Lower lobe of right lung (tissue), 2 donors: ENCODE data around the gene DZIP3. TPM values are rescaled to one million over a fixed set of nuclear protein-coding genes. Genes with fewer than 3 reads are reported as not detected.

Experiments used
- ATAC-seq, 2 donors: fragments of 200-7000 bp; cut with Tn5 transposase; one replicate each; pipeline ENCODE4 v1.9.1; 2020 to 2022; ENCODE audit warnings: mild to moderate bottlenecking in 2 of 2, moderate library complexity in 2 of 2
- DNase-seq: peaks from one replicate; pipeline ENCODE4 v3.0.0-alpha.2; 2020
- H3K27ac ChIP-seq: fragments of 200-600 bp; one replicate; pipeline ENCODE4 v1.8.0; 2022
- H3K27me3 ChIP-seq: fragments of 200-600 bp; one replicate; pipeline ENCODE4 v1.8.0; 2022; ENCODE audit warnings: low read depth
- H3K36me3 ChIP-seq: fragments of 200-600 bp; one replicate; pipeline ENCODE4 v1.8.0; 2022; ENCODE audit warnings: mild to moderate bottlenecking
- H3K4me1 ChIP-seq: fragments of 200-600 bp; one replicate; pipeline ENCODE4 v1.8.0; 2022
- H3K4me3 ChIP-seq: fragments of 200-600 bp; one replicate; pipeline ENCODE4 v1.8.0; 2022; ENCODE audit warnings: mild to moderate bottlenecking
- H3K9me3 ChIP-seq: fragments of 200-600 bp; one replicate; pipeline ENCODE4 v1.8.0; 2022
- intact Hi-C: fragments of 100-400 bp; cut with DNase I; formaldehyde crosslinking; loops from one replicate; pipeline ENCODE4 v1.11.0; 2022
- total RNA-seq: library from RNA; stranded (reverse); fragmentation: NEBNext Ultra II Directional; extraction: Animal tissue kit (Norgen Biotek cat#: 25700); gene quantifications from one replicate; pipeline ENCODE4 v1.2.1, GENCODE V29; 2021
- TF ChIP-seq, protein P1 (sequence below): fragments of 200-600 bp; IDR thresholded peaks from one replicate; pipeline ENCODE4 v1.8.0; 2022; ENCODE audit warnings: antibody characterized with exemption, mild to moderate bottlenecking
- donor health status: DM: no; HTN: yes; CAD: no; lungs with severe emphysema.

Gene DZIP3
- total RNA-seq, 1 donor from 2014 or later, result 13.5 TPM

DNA sequence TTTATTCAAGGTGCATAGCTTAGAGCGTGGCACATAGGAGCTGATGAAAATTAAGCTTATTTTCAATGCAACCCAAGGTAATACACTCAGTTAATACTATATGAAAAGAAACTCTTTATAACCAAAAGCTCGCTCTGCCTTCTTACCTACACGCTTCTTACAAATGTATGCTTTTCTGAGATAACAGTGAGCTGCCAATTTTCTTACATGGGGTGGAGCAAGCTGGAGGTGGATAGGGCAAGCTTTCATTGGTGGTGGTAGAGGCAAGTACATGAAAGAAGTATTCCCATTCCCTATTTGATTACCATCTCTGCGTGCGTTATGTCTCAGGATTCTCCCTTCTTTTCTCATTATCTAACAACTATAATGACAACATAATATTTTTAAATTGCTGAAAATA is 8.9 kb downstream of the DZIP3 start:
- ATAC-seq, result no peak
- intact Hi-C loops, result no loop called here
- H3K27ac ChIP-seq, result no peak overlapping the region
- H3K4me3 ChIP-seq, result no peak overlapping the region
- H3K4me1 ChIP-seq, result no peaks in the 10 kb centered on the region
- no peaks in the 10 kb centered on the region for H3K9me3 ChIP-seq
- TF ChIP-seq, protein P1, sequence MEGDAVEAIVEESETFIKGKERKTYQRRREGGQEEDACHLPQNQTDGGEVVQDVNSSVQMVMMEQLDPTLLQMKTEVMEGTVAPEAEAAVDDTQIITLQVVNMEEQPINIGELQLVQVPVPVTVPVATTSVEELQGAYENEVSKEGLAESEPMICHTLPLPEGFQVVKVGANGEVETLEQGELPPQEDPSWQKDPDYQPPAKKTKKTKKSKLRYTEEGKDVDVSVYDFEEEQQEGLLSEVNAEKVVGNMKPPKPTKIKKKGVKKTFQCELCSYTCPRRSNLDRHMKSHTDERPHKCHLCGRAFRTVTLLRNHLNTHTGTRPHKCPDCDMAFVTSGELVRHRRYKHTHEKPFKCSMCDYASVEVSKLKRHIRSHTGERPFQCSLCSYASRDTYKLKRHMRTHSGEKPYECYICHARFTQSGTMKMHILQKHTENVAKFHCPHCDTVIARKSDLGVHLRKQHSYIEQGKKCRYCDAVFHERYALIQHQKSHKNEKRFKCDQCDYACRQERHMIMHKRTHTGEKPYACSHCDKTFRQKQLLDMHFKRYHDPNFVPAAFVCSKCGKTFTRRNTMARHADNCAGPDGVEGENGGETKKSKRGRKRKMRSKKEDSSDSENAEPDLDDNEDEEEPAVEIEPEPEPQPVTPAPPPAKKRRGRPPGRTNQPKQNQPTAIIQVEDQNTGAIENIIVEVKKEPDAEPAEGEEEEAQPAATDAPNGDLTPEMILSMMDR, result no peak
- DNase-seq, result no peak
- H3K36me3 ChIP-seq, result no peaks in the 10 kb centered on the region
- H3K27me3 ChIP-seq, result no peaks in the 10 kb centered on the region

DNA sequence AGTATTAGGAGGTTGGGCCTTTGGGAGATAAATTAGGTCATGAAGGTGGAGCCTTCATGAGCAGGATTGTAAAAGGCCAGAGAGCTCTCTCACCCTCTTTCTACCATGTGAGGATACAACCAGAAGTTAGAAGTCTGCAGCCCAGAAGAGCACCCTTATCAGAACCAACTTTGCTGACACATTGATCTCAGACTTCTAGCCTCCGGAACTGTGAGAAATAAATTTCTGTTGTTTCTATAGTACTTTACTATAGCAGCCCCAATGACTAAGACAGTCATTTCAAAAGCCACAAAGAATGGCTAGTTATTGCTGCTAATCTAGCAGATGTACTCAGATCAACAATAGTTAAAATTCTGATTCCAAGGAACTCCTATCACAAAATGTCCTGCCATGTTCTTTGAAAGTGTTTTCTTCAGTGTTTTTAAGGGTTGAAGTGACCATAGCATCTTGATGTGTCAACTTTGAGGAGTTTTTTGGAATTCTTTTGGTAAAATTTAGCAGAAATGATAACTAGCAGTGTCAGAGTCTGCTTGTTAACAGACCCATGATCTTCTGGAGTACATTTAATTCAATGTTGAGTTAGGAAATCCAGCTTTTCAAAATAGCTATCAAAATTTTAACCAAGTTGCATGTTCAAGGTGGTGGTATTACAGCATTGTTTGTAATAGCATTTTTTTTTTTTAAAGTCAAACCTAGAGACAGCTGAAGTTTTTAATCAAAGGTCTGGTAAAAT is 10.3 kb downstream of the DZIP3 start:
- no peaks in the 10 kb centered on the region for H3K4me1 ChIP-seq
- intact Hi-C loops, result no loop called here
- DNase-seq, result no peak
- H3K9me3 ChIP-seq, result no peaks in the 10 kb centered on the region
- no peak overlapping the region for H3K27ac ChIP-seq
- ATAC-seq, result no peak
- H3K4me3 ChIP-seq, result no peak overlapping the region
- H3K36me3 ChIP-seq, result no peaks in the 10 kb centered on the region
- TF ChIP-seq, protein P1, result no peak
- H3K27me3 ChIP-seq, result no peaks in the 10 kb centered on the region

- H3K36me3 ChIP-seq, result no peaks in the 10 kb centered on the region
- intact Hi-C loops, result no loop called here
- H3K9me3 ChIP-seq, result no peaks in the 10 kb centered on the region
- H3K27ac ChIP-seq, result no peak overlapping the region
- TF ChIP-seq, protein P1, result no peak
- H3K4me1 ChIP-seq, result no peaks in the 10 kb centered on the region
- DNase-seq (no peak), ATAC-seq (peak in 1 of 2 donors; percentile 40)
- no peak overlapping the region for H3K4me3 ChIP-seq
- no peaks in the 10 kb centered on the region for H3K27me3 ChIP-seq
These were observed 12.9 kb downstream of the DZIP3 start for GRCh38 chr3:108602249-108602934.

DNA sequence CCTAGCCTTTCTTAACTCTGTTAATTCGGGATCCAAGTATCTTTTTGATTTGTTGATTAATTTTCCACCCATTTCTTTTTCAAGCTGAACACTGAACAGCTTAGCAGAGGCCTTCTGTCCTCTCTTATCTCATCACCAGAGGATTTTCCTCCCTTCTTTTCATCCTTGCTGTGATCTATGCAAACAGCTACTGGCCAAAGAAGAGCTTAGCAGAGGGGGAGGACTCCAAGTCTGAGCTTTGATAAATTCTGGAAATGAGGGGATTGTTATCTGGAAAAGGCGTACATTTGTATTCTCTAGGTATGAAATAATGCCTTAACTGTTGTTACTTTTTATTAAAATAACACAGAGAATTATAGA is 13.4 kb downstream of the DZIP3 start:
- ATAC-seq, result no peak

DNA sequence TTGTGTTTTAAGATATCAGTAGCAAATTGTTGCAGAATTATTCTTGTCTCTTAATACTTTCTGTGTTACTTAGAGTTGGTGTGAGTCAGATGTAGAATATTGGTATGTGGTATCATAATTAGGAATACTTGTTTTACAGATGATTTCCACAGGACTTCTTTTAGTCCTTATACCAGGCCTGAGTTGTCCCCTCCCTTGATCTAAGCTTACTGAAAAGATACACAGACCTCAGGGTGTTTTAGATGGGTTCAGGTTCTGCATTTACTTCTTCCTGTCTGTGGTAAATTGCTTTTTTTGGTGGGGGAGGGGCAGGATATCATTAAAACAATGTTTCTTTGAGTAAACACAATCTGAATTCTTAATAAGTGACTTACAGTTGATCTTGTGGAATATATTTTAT is 14.2 kb downstream of the DZIP3 start:
- no peaks in the 10 kb centered on the region for H3K36me3 ChIP-seq
- no peaks in the 10 kb centered on the region for H3K27me3 ChIP-seq
- intact Hi-C loops, result no loop called here
- H3K4me3 ChIP-seq, result no peak overlapping the region
- TF ChIP-seq, protein P1, result no peak
- ATAC-seq (no peak), DNase-seq (no peak)
- H3K27ac ChIP-seq, result no peak overlapping the region
- H3K9me3 ChIP-seq, result no peaks in the 10 kb centered on the region
- no peaks in the 10 kb centered on the region for H3K4me1 ChIP-seq

More for the DNA sequence above, 13.4 kb downstream of the DZIP3 start:
- no peak overlapping the region for H3K4me3 ChIP-seq
- no peaks in the 10 kb centered on the region for H3K4me1 ChIP-seq
- no peak overlapping the region for H3K27ac ChIP-seq
- intact Hi-C loops, result no loop called here
- H3K27me3 ChIP-seq, result no peaks in the 10 kb centered on the region
- H3K9me3 ChIP-seq, result no peaks in the 10 kb centered on the region
- no peaks in the 10 kb centered on the region for H3K36me3 ChIP-seq
- TF ChIP-seq, protein P1, result no peak
- DNase-seq, result no peak
